Panc1 (cell line): Measurements from ENCODE around the gene NTM.

Source experiments
- POLR2AphosphoS5 ChIP-seq: IDR thresholded peaks from 2 replicates; pipeline ENCODE4 v1.6.1; 2012; ENCODE audit warnings: mild to moderate bottlenecking, low read depth, low read length, moderate library complexity
- SIN3A ChIP-seq: IDR thresholded peaks from 2 replicates; pipeline ENCODE4 v1.6.1; 2012; ENCODE audit warnings: low read depth, mild to moderate bottlenecking, low read length, moderate library complexity, borderline replicate concordance; ENCODE audit not compliant: insufficient read depth
- TF ChIP-seq, protein P1 (sequence below): fragments of 450-650 bp; IDR thresholded peaks from 2 replicates; pipeline ENCODE4 v1.5.1; 2017; ENCODE audit warnings: mild to moderate bottlenecking
- TF ChIP-seq, protein P2 (sequence below), 2 experiments: IDR thresholded peaks; 2 replicates each; pipeline ENCODE4 v1.6.1; 2011 to 2012; ENCODE audit warnings: low read depth in 2 of 2, control low read depth in 1 of 2, low read length in 1 of 2, mild to moderate bottlenecking in 1 of 2, moderate library complexity in 1 of 2; ENCODE audit not compliant: insufficient read depth in 1 of 2

DNA sequence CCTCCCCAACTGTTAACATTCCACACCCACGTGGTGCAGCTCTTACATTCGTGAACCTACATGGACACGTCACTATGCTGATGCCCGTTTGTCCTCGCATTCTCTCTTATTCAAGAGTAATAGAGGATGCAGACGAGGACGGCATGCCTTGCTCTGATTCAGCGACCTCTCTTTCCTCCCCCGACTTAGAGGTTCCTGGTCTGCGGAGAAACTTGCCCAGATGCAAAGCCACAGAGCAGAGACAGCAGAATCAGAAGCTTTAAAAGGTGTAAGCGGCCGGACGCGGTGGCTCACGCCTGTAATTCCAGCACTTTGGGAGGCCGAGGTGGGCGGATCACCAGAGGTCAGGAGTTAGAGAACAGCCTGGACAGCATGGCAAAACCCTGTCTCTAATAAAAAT is 288.0 kb downstream of the NTM start:
- TF ChIP-seq POLR2AphosphoS5 (no peak), SIN3A (no peak)
- TF ChIP-seq, protein P1, sequence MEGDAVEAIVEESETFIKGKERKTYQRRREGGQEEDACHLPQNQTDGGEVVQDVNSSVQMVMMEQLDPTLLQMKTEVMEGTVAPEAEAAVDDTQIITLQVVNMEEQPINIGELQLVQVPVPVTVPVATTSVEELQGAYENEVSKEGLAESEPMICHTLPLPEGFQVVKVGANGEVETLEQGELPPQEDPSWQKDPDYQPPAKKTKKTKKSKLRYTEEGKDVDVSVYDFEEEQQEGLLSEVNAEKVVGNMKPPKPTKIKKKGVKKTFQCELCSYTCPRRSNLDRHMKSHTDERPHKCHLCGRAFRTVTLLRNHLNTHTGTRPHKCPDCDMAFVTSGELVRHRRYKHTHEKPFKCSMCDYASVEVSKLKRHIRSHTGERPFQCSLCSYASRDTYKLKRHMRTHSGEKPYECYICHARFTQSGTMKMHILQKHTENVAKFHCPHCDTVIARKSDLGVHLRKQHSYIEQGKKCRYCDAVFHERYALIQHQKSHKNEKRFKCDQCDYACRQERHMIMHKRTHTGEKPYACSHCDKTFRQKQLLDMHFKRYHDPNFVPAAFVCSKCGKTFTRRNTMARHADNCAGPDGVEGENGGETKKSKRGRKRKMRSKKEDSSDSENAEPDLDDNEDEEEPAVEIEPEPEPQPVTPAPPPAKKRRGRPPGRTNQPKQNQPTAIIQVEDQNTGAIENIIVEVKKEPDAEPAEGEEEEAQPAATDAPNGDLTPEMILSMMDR: no peak
- TF ChIP-seq, protein P2, sequence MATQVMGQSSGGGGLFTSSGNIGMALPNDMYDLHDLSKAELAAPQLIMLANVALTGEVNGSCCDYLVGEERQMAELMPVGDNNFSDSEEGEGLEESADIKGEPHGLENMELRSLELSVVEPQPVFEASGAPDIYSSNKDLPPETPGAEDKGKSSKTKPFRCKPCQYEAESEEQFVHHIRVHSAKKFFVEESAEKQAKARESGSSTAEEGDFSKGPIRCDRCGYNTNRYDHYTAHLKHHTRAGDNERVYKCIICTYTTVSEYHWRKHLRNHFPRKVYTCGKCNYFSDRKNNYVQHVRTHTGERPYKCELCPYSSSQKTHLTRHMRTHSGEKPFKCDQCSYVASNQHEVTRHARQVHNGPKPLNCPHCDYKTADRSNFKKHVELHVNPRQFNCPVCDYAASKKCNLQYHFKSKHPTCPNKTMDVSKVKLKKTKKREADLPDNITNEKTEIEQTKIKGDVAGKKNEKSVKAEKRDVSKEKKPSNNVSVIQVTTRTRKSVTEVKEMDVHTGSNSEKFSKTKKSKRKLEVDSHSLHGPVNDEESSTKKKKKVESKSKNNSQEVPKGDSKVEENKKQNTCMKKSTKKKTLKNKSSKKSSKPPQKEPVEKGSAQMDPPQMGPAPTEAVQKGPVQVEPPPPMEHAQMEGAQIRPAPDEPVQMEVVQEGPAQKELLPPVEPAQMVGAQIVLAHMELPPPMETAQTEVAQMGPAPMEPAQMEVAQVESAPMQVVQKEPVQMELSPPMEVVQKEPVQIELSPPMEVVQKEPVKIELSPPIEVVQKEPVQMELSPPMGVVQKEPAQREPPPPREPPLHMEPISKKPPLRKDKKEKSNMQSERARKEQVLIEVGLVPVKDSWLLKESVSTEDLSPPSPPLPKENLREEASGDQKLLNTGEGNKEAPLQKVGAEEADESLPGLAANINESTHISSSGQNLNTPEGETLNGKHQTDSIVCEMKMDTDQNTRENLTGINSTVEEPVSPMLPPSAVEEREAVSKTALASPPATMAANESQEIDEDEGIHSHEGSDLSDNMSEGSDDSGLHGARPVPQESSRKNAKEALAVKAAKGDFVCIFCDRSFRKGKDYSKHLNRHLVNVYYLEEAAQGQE (IDR thresholded peaks at IDR 0.05; ENCODE audit: insufficient read depth in 1 of 2, low read depth in 2 of 2, low read length in 1 of 2): no peak
